Mucosa of rectum (tissue), 2 donors: Measurements from ENCODE around the gene CLDN7.

Source experiments
- H3K27ac ChIP-seq, 2 donors: one replicate each; pipeline ENCODE4 v1.7.0; 2013; ENCODE audit warnings: inconsistent platforms in 2 of 2, low read depth in 2 of 2, low read length in 2 of 2
- H3K27me3 ChIP-seq, 2 donors: one replicate each; pipeline ENCODE4 v1.7.0; 2013; ENCODE audit warnings: low read length in 2 of 2; ENCODE audit not compliant: control insufficient read depth in 2 of 2, insufficient read depth in 2 of 2
- H3K36me3 ChIP-seq, 2 donors: one replicate each; pipeline ENCODE4 v1.7.0; 2013; ENCODE audit warnings: low read length in 2 of 2; ENCODE audit not compliant: control insufficient read depth in 2 of 2, insufficient read depth in 2 of 2
- H3K4me1 ChIP-seq, 2 donors: one replicate each; pipeline ENCODE4 v1.7.0; 2013; ENCODE audit warnings: low read length in 2 of 2, mild to moderate bottlenecking in 1 of 2; ENCODE audit not compliant: control insufficient read depth in 2 of 2, insufficient read depth in 2 of 2
- H3K4me3 ChIP-seq, 2 donors: one replicate each; pipeline ENCODE4 v1.7.0; 2013; ENCODE audit warnings: low read length in 2 of 2
- H3K9ac ChIP-seq, 2 donors: one replicate each; pipeline ENCODE4 v1.7.0; 2013; ENCODE audit warnings: low read length in 2 of 2, low read depth in 1 of 2, mild to moderate bottlenecking in 1 of 2
- H3K9me3 ChIP-seq, 2 donors: one replicate each; pipeline ENCODE4 v1.7.0; 2013; ENCODE audit warnings: low read length in 2 of 2; ENCODE audit not compliant: control insufficient read depth in 2 of 2
- donor health status: healthy.
- donor health status: Normal muscosa, but diverticular disease.

Gene CLDN7

GRCh38 chr17:7237266-7237760 is 25.0 kb downstream of the CLDN7 start:
- H3K4me1 ChIP-seq: peaks cover 44 to 55% of the 10 kb centered on the region in 2 donors
- no peaks in the 10 kb centered on the region for H3K9me3 ChIP-seq
- peak overlapping the region; percentile 64 to 87 for H3K4me3 ChIP-seq
- H3K9ac ChIP-seq: peak overlapping the region; percentile 26 to 54
- H3K27ac ChIP-seq: peak overlapping the region; percentile 89 to 97
- H3K36me3 ChIP-seq: peaks cover 15 to 26% of the 10 kb centered on the region in 2 donors
- H3K27me3 ChIP-seq: no peaks in the 10 kb centered on the region

GRCh38 chr17:7236808-7237207 is 25.5 kb downstream of the CLDN7 start:
- Histone ChIP-seq H3K9me3 (no peaks in the 10 kb centered on the region), H3K4me3 (no peak overlapping the region), H3K27ac (peak overlapping the region in 1 of 2 donors; percentile 97), H3K36me3 (peaks cover 15 to 26% of the 10 kb centered on the region in 2 donors), H3K27me3 (no peaks in the 10 kb centered on the region), H3K9ac (no peak overlapping the region), H3K4me1 (peaks cover 44 to 59% of the 10 kb centered on the region in 2 donors)

- H3K9me3 ChIP-seq: no peaks in the 10 kb centered on the region
- H3K4me1 ChIP-seq: peaks cover 40 to 52% of the 10 kb centered on the region in 2 donors
Observed at GRCh38 chr17:7235693-7236665, 26.3 kb downstream of the CLDN7 start.

GRCh38 chr17:7234083-7234951 is 28.0 kb downstream of the CLDN7 start, which contains the start of gene DVL2:
Gene DVL2, minus strand, starts transcription at chr17:7234517. Its CDS starts 255 bp downstream, at chr17:7234262.
- Histone ChIP-seq H3K4me3 (peak within 1 kb of the TSS; percentile 76 to 79), H3K9me3 (no peaks in the 10 kb centered on the region)

More at GRCh38 chr17:7235693-7236665, 26.3 kb downstream of the CLDN7 start:
- H3K36me3 ChIP-seq: peaks cover 14 to 26% of the 10 kb centered on the region in 2 donors
- H3K27me3 ChIP-seq: no peaks in the 10 kb centered on the region
- no peak overlapping the region for H3K4me3 ChIP-seq
- no peak overlapping the region for H3K9ac ChIP-seq
- H3K27ac ChIP-seq: no peak overlapping the region

GRCh38 chr17:7233701-7234082 is 28.6 kb downstream of the CLDN7 start:
- H3K27me3 ChIP-seq: no peaks in the 10 kb centered on the region
- H3K9me3 ChIP-seq: no peaks in the 10 kb centered on the region
- H3K27ac ChIP-seq: peak overlapping the region; percentile 88 to 91
- peak overlapping the region; percentile 76 to 79 for H3K4me3 ChIP-seq
- H3K9ac ChIP-seq: peak overlapping the region; percentile 61 to 84
- peaks cover 27 to 39% of the 10 kb centered on the region in 2 donors for H3K4me1 ChIP-seq
- H3K36me3 ChIP-seq: peaks cover 24 to 36% of the 10 kb centered on the region in 2 donors

More at GRCh38 chr17:7234083-7234951, 28.0 kb downstream of the CLDN7 start, which contains the start of gene DVL2:
- H3K36me3 ChIP-seq: peaks cover 18 to 30% of the 10 kb centered on the region in 2 donors
- H3K9ac ChIP-seq: peak within 1 kb of the TSS; percentile 74 to 84
- peaks cover 27 to 39% of the 10 kb centered on the region in 2 donors for H3K4me1 ChIP-seq
- H3K27me3 ChIP-seq: no peaks in the 10 kb centered on the region
- peak within 1 kb of the TSS; percentile 88 to 91 for H3K27ac ChIP-seq

- Histone ChIP-seq H3K4me3 (no peak overlapping the region), H3K27me3 (no peaks in the 10 kb centered on the region), H3K9ac (no peak overlapping the region), H3K27ac (no peak overlapping the region), H3K36me3 (peaks cover 36 to 49% of the 10 kb centered on the region in 2 donors), H3K9me3 (no peaks in the 10 kb centered on the region), H3K4me1 (peaks cover 23 to 35% of the 10 kb centered on the region in 2 donors)
Observed at GRCh38 chr17:7232114-7232513, 30.2 kb downstream of the CLDN7 start.

GRCh38 chr17:7229504-7229903 is 32.8 kb downstream of the CLDN7 start:
- Histone ChIP-seq H3K4me1 (peaks cover 9 to 21% of the 10 kb centered on the region in 2 donors), H3K36me3 (peaks cover 50 to 53% of the 10 kb centered on the region in 2 donors), H3K9ac (no peak overlapping the region)

GRCh38 chr17:7228920-7229319 is 33.4 kb downstream of the CLDN7 start:
- Histone ChIP-seq H3K9ac (no peak overlapping the region), H3K36me3 (peaks cover 53 to 57% of the 10 kb centered on the region in 2 donors), H3K4me3 (no peak overlapping the region), H3K27me3 (no peaks in the 10 kb centered on the region), H3K4me1 (peaks cover 9 to 19% of the 10 kb centered on the region in 2 donors), H3K27ac (no peak overlapping the region), H3K9me3 (no peaks in the 10 kb centered on the region)

More at GRCh38 chr17:7229504-7229903, 32.8 kb downstream of the CLDN7 start:
- no peaks in the 10 kb centered on the region for H3K9me3 ChIP-seq
- H3K4me3 ChIP-seq: no peak overlapping the region
- no peak overlapping the region for H3K27ac ChIP-seq
- H3K27me3 ChIP-seq: no peaks in the 10 kb centered on the region

- peaks cover 3 to 7% of the 10 kb centered on the region in 2 donors for H3K4me1 ChIP-seq
- H3K27ac ChIP-seq: no peak overlapping the region
- peaks cover 72 to 77% of the 10 kb centered on the region in 2 donors for H3K36me3 ChIP-seq
- H3K9ac ChIP-seq: no peak overlapping the region
- H3K27me3 ChIP-seq: no peaks in the 10 kb centered on the region
- no peaks in the 10 kb centered on the region for H3K9me3 ChIP-seq
- H3K4me3 ChIP-seq: no peak overlapping the region
Observed at GRCh38 chr17:7226721-7227710, 35.3 kb downstream of the CLDN7 start.
